Measurements from ENCODE around the gene VAT1L. TPM values are rescaled to one million over a fixed set of nuclear protein-coding genes. Genes with fewer than 3 reads are reported as not detected.

The VAT1L gene
- total and polyA plus RNA-seq, 4 donors, result 0.17 to 0.98 (median 0.26) TPM

- no peak for TF ChIP-seq FOXA1 (IDR thresholded peaks at IDR 0.05)
- no peak for TF ChIP-seq GABPA (IDR thresholded peaks at IDR 0.05 in 1 of 2, conservative IDR thresholded peaks at IDR 0.05 in 1 of 2)
- no peak for TF ChIP-seq RXRA (IDR thresholded peaks at IDR 0.05)
- TF ChIP-seq ZBTB33 (IDR thresholded peaks at IDR 0.05), result no peak
- Histone ChIP-seq H3K9ac (ENCODE audit: low read depth in 1 of 2, low read length in 2 of 2) (no peak overlapping the region), H3K27ac (ENCODE audit: low read depth in 1 of 2, low read length in 2 of 2) (no peak overlapping the region), H3K4me3 (ENCODE audit: low read depth in 1 of 3, low read length in 3 of 3) (no peak overlapping the region), H3K27me3 (ENCODE audit: control insufficient read depth in 4 of 4, insufficient read depth in 4 of 4, low read length in 3 of 4) (no peaks in the 10 kb centered on the region), H3K36me3 (ENCODE audit: control insufficient read depth in 4 of 4, insufficient read depth in 3 of 4, low read depth in 1 of 4, low read length in 3 of 4) (no peaks in the 10 kb centered on the region), H3K4me1 (ENCODE audit: control insufficient read depth in 4 of 4, insufficient read depth in 4 of 4, low read length in 3 of 4) (no peaks in the 10 kb centered on the region), H3K9me3 (ENCODE audit: control insufficient read depth in 4 of 4, low read length in 3 of 4) (no peaks in the 10 kb centered on the region)
- 75% methylated on average over 5 of the region's 5 CpGs for WGBS
- no peak for DNase-seq (ENCODE audit: low spot score)
Observed at GRCh38 chr16:77943801-77944200, 155.4 kb downstream of the VAT1L start.

GRCh38 chr16:77944631-77945030 lies 156.3 kb downstream of the VAT1L start:
- Histone ChIP-seq H3K9me3 (ENCODE audit: control insufficient read depth in 4 of 4, low read length in 3 of 4) (no peaks in the 10 kb centered on the region), H3K4me3 (ENCODE audit: low read depth in 1 of 3, low read length in 3 of 3) (no peak overlapping the region), H3K27me3 (ENCODE audit: control insufficient read depth in 4 of 4, insufficient read depth in 4 of 4, low read length in 3 of 4) (peaks cover 0 to 2% (median 0%) of the 10 kb centered on the region in 4 donors), H3K36me3 (ENCODE audit: control insufficient read depth in 4 of 4, insufficient read depth in 3 of 4, low read depth in 1 of 4, low read length in 3 of 4) (no peaks in the 10 kb centered on the region), H3K4me1 (ENCODE audit: control insufficient read depth in 4 of 4, insufficient read depth in 4 of 4, low read length in 3 of 4) (no peaks in the 10 kb centered on the region), H3K9ac (ENCODE audit: low read depth in 1 of 2, low read length in 2 of 2) (no peak overlapping the region), H3K27ac (ENCODE audit: low read depth in 1 of 2, low read length in 2 of 2) (no peak overlapping the region)
- 85% methylated on average over 2 of the region's 2 CpGs for WGBS
- no peak for DNase-seq (ENCODE audit: low spot score)
- TF ChIP-seq EGR1 (IDR thresholded peaks at IDR 0.05; ENCODE audit: low read depth in 2 of 2) (no peak), HNF4G (IDR thresholded peaks at IDR 0.05) (no peak), MAX (IDR thresholded peaks at IDR 0.05) (no peak), FOXA2 (IDR thresholded peaks at IDR 0.05) (no peak), FOXA1 (IDR thresholded peaks at IDR 0.05) (no peak), SP1 (IDR thresholded peaks at IDR 0.05) (no peak), ATF3 (IDR thresholded peaks at IDR 0.05) (no peak), NR2F2 (IDR thresholded peaks at IDR 0.05) (no peak), TAF1 (conservative IDR thresholded peaks at IDR 0.05) (no peak), RXRA (IDR thresholded peaks at IDR 0.05) (no peak), YY1 (IDR thresholded peaks at IDR 0.05) (no peak), RAD21 (IDR thresholded peaks at IDR 0.05) (no peak), REST (IDR thresholded peaks at IDR 0.05) (no peak), JUND (IDR thresholded peaks at IDR 0.05) (no peak), ZBTB33 (IDR thresholded peaks at IDR 0.05) (no peak), GABPA (IDR thresholded peaks at IDR 0.05 in 1 of 2, conservative IDR thresholded peaks at IDR 0.05 in 1 of 2) (no peak)
